Vagina (tissue), 2 donors: ENCODE data around the gene ARMC6. TPM values are rescaled to one million over a fixed set of nuclear protein-coding genes. Genes with fewer than 3 reads are reported as not detected.

Experiments used
- DNase-seq, 2 donors: peaks; one replicate each; pipeline ENCODE4 v3.0.0-alpha.2; 2017; ENCODE audit errors: extremely low spot score in 2 of 2
- H3K27ac ChIP-seq: fragments of 200-600 bp; sonication (generic); one replicate; pipeline ENCODE4 v1.5.1; 2019
- H3K27me3 ChIP-seq: fragments of 200-600 bp; sonication (generic); one replicate; pipeline ENCODE4 v1.5.1; 2019
- H3K36me3 ChIP-seq, 2 donors: fragments of 200-600 bp; sonication (generic); one replicate each; pipeline ENCODE4 v1.5.1; 2017 to 2019
- H3K4me1 ChIP-seq: fragments of 200-600 bp; sonication (generic); one replicate; pipeline ENCODE4 v1.5.1; 2019
- H3K4me3 ChIP-seq, 2 donors: fragments of 200-600 bp; sonication (generic); 1 replicate in 1 of 2; 2 replicates in 1 of 2; pipeline ENCODE4 v1.5.1; 2016 to 2019
- H3K9me3 ChIP-seq: fragments of 200-600 bp; sonication (generic); one replicate; pipeline ENCODE4 v1.5.1; 2019
- POLR2A ChIP-seq, 2 donors: fragments of 450-650 bp; IDR thresholded peaks; one replicate each; pipeline ENCODE4 v1.6.1; 2017; ENCODE audit warnings: antibody characterized with exemption in 2 of 2, mild to moderate bottlenecking in 2 of 2, moderate library complexity in 2 of 2
- POLR2AphosphoS5 ChIP-seq, 2 donors: sonication (generic); formaldehyde crosslinking; IDR thresholded peaks; one replicate each; pipeline ENCODE4 v1.9.0; 2017; ENCODE audit warnings: antibody characterized with exemption in 2 of 2, mild to moderate bottlenecking in 2 of 2, low read depth in 1 of 2; ENCODE audit not compliant: insufficient read depth in 1 of 2
- intact Hi-C: fragments of 100-400 bp; cut with DNase I; formaldehyde crosslinking; loops from one replicate; pipeline ENCODE4 v1.15.1; 2023
- total RNA-seq: library from RNA; depleted of rRNA; stranded (reverse); fragments of >200 nt; gene quantifications from one replicate; pipeline ENCODE4 v1.2.3, GENCODE V29; 2016
- TF ChIP-seq, protein P1 (sequence below), 3 experiments: fragments of 450-650 bp in 2 of 3; fragments of 200-600 bp in 1 of 3; sonication (generic) in 1 of 3; IDR thresholded peaks; one replicate each; pipeline ENCODE4 v1.5.1; 2017 to 2019; ENCODE audit warnings: antibody characterized with exemption in 3 of 3, mild to moderate bottlenecking in 2 of 3, moderate library complexity in 2 of 3

ARMC6 gene
- total RNA-seq, 1 donor from 2014 or later: 26.5 TPM

DNA sequence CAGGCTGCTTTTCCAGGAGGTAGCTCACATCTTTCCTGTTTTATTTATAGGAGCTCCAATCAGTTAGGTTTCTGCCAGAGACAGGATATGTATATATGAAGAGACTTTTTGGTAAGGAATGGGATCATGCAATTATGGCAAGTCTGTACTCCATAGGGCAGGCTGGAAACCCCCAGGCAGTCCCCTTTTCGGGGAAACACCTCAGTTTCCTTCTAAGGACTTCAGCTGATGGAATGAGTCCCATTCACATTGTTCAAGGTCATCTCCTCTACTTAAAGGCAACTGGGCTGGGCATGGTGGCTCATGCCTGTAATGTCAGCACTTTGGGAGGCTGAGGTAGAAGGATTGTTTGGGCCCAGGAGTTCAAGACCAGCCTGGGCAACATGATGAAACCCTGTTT is 19.5 kb downstream of the ARMC6 start:
- Histone ChIP-seq H3K36me3 (peaks cover 0 to 54% of the 10 kb centered on the region in 2 donors), H3K9me3 (no peaks in the 10 kb centered on the region), H3K27me3 (no peaks in the 10 kb centered on the region), H3K4me1 (no peaks in the 10 kb centered on the region), H3K27ac (no peak overlapping the region), H3K4me3 (no peak overlapping the region)
- TF ChIP-seq, protein P1, sequence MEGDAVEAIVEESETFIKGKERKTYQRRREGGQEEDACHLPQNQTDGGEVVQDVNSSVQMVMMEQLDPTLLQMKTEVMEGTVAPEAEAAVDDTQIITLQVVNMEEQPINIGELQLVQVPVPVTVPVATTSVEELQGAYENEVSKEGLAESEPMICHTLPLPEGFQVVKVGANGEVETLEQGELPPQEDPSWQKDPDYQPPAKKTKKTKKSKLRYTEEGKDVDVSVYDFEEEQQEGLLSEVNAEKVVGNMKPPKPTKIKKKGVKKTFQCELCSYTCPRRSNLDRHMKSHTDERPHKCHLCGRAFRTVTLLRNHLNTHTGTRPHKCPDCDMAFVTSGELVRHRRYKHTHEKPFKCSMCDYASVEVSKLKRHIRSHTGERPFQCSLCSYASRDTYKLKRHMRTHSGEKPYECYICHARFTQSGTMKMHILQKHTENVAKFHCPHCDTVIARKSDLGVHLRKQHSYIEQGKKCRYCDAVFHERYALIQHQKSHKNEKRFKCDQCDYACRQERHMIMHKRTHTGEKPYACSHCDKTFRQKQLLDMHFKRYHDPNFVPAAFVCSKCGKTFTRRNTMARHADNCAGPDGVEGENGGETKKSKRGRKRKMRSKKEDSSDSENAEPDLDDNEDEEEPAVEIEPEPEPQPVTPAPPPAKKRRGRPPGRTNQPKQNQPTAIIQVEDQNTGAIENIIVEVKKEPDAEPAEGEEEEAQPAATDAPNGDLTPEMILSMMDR (IDR thresholded peaks at IDR 0.05): no peak
- TF ChIP-seq POLR2AphosphoS5 (IDR thresholded peaks at IDR 0.05; ENCODE audit: insufficient read depth in 1 of 2, low read depth in 1 of 2) (no peak), POLR2A (IDR thresholded peaks at IDR 0.05) (no peak)
- intact Hi-C loops: no loop called here
- no peak for DNase-seq

DNA sequence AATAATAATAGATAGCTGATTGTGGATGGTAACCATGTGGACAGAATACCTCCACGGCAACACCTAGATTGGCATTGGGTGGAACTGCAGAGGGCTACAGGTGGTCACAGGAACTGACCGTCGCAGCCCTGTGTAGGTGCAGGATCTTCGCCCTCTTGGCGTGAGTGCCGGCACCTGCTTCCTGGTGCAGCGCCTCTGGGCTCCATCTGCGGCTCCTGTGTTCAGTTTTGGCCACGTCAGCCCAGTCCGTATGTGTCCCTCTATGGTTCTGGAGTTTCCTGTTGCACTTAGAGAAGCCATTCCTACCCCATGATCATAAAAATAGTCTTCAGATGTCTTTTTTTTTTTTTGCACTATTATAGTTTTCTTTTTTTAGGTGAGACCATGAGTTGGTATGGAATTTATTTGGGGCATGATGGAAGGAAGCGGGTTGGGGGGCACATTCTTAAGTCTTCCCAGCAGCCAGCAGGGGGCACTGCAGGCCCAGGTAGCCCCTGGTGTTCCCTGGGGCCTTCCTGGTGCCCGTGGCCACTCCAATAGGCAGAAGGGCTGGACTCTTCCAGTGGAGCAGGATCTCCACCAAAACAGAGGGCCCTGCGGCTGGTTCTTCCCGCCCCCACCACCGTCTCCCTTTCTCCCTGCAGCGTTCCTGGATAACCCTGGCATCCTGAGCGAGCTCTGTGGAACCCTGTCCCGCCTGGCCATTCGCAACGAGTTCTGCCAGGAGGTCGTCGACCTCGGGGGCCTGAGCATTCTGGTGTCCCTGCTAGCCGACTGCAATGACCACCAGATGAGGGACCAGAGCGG is 20.3 kb downstream of the ARMC6 start:
- intact Hi-C loops: no loop called here
- Histone ChIP-seq H3K27ac (no peak overlapping the region), H3K27me3 (no peaks in the 10 kb centered on the region), H3K9me3 (no peaks in the 10 kb centered on the region), H3K4me1 (no peaks in the 10 kb centered on the region), H3K36me3 (peaks cover 0 to 54% of the 10 kb centered on the region in 2 donors), H3K4me3 (no peak overlapping the region)
- no peak for TF ChIP-seq POLR2AphosphoS5 (IDR thresholded peaks at IDR 0.05; ENCODE audit: insufficient read depth in 1 of 2, low read depth in 1 of 2)
- TF ChIP-seq, protein P1 (IDR thresholded peaks at IDR 0.05): peak; percentile 38 to 49 (median 41)
- no peak for DNase-seq

DNA sequence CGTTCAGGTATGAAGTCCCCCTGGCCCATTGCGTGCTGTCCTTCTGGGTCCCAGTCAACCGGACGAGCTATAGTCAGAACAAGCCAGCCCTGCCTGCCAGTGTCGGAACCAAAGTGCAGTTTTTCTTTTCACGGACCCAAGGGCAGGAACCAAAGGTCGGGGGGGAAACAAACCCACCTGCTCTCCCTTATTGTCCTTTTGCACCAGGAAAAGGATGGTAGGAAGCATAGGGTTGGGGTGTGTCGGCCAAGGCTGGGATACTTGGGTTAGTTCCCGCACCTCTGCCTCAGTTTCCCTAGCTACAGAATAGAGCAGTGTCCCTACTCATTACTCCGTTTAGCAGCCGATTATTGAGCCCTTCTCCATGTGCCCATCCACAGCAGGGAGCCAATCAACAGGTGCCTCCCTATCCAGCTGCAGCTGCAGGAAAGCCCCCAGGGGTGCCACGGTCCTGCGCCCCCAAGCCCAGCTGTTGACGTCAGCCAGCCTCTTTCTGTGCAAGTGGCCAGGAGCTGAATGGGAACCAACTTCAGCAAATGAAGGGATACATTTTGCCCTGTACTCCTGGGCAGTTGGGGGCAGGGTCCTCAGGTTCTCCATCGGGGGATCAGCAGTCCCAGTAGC is 21.0 kb downstream of the ARMC6 start:
- peaks cover 0 to 52% of the 10 kb centered on the region in 2 donors for H3K36me3 ChIP-seq
- intact Hi-C loops: no loop called here
- DNase-seq: no peak
- TF ChIP-seq, protein P1 (IDR thresholded peaks at IDR 0.05): no peak
- no peak for TF ChIP-seq POLR2AphosphoS5 (IDR thresholded peaks at IDR 0.05; ENCODE audit: insufficient read depth in 1 of 2, low read depth in 1 of 2)
- TF ChIP-seq POLR2A (IDR thresholded peaks at IDR 0.05): no peak
- no peaks in the 10 kb centered on the region for H3K9me3 ChIP-seq
- H3K27me3 ChIP-seq: no peaks in the 10 kb centered on the region
- H3K4me3 ChIP-seq: no peak overlapping the region
- no peaks in the 10 kb centered on the region for H3K4me1 ChIP-seq
- H3K27ac ChIP-seq: no peak overlapping the region

DNA sequence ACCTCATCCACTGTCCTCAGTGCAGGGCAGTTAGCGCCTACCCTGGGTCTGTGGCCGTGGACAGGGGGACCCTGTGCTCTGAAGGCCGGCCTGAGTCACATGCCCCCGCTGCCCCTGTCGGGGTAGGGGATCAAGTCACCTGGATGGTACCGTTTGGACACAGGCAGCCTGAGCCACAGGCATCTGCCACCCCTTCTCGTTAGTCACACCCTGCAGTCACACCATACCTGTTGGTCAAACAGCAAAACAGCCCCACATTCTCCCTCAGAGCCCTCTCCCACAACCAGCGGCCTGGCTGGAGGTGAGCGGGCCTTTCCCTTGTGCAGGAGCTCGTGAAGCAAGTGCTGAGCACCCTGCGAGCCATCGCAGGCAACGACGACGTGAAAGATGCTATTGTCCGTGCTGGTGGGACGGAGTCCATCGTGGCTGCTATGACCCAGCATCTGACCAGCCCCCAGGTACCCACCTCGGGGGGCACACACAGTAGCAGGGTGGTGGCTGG is 21.6 kb downstream of the ARMC6 start:
- Histone ChIP-seq H3K27ac (no peak overlapping the region), H3K4me1 (no peaks in the 10 kb centered on the region), H3K9me3 (no peaks in the 10 kb centered on the region), H3K4me3 (no peak overlapping the region), H3K36me3 (peaks cover 0 to 50% of the 10 kb centered on the region in 2 donors), H3K27me3 (no peaks in the 10 kb centered on the region)
- TF ChIP-seq, protein P1 (IDR thresholded peaks at IDR 0.05): no peak
- DNase-seq: no peak
- intact Hi-C loops: no loop called here

DNA sequence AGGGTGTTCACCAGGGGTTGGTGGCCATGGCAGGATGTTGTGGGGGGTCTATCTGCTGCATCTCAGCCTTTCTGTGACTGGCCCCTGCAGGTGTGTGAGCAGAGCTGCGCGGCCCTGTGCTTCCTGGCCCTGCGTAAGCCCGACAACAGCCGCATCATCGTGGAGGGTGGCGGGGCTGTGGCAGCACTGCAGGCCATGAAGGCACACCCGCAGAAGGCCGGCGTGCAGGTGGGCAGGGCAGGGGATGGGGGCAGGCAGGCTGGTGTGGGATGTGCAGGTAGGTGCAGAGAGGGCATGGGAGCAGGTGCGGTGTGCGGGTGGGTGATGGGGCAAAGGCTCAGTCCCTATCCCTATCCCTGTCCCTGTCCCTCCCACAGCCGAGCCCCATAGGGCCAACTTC is 22.3 kb downstream of the ARMC6 start:
- intact Hi-C loops: no loop called here
- H3K9me3 ChIP-seq: no peaks in the 10 kb centered on the region

More for the DNA sequence above, 22.3 kb downstream of the ARMC6 start:
- no peak for DNase-seq
- no peaks in the 10 kb centered on the region for H3K4me1 ChIP-seq
- no peak for TF ChIP-seq POLR2AphosphoS5 (IDR thresholded peaks at IDR 0.05; ENCODE audit: insufficient read depth in 1 of 2, low read depth in 1 of 2)
- TF ChIP-seq POLR2A (IDR thresholded peaks at IDR 0.05): no peak
- TF ChIP-seq, protein P1 (IDR thresholded peaks at IDR 0.05): no peak
- no peaks in the 10 kb centered on the region for H3K27me3 ChIP-seq
- no peak overlapping the region for H3K27ac ChIP-seq
- H3K36me3 ChIP-seq: peaks cover 0 to 50% of the 10 kb centered on the region in 2 donors
- H3K4me3 ChIP-seq: no peak overlapping the region
